ENCODE data around the gene CHRNA9. TPM values are rescaled to one million over a fixed set of nuclear protein-coding genes. Genes with fewer than 3 reads are reported as not detected.

Gene CHRNA9
- total RNA-seq, 1 donor from 2014 or later, result not detected

GRCh38 chr4:40340030-40340429 lies 4.9 kb downstream of the CHRNA9 start:
- no peak for DNase-seq (ENCODE audit: low read depth)
- TF ChIP-seq, protein P1, sequence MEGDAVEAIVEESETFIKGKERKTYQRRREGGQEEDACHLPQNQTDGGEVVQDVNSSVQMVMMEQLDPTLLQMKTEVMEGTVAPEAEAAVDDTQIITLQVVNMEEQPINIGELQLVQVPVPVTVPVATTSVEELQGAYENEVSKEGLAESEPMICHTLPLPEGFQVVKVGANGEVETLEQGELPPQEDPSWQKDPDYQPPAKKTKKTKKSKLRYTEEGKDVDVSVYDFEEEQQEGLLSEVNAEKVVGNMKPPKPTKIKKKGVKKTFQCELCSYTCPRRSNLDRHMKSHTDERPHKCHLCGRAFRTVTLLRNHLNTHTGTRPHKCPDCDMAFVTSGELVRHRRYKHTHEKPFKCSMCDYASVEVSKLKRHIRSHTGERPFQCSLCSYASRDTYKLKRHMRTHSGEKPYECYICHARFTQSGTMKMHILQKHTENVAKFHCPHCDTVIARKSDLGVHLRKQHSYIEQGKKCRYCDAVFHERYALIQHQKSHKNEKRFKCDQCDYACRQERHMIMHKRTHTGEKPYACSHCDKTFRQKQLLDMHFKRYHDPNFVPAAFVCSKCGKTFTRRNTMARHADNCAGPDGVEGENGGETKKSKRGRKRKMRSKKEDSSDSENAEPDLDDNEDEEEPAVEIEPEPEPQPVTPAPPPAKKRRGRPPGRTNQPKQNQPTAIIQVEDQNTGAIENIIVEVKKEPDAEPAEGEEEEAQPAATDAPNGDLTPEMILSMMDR (conservative IDR thresholded peaks at IDR 0.05; ENCODE audit: low read depth, low read length), result no peak
- H3K4me3 ChIP-seq (ENCODE audit: low read depth, low read length), result no peak overlapping the region

- H3K4me3 ChIP-seq (ENCODE audit: low read depth, low read length), result no peak overlapping the region
- no peak for DNase-seq (ENCODE audit: low read depth)
- TF ChIP-seq, protein P1 (conservative IDR thresholded peaks at IDR 0.05; ENCODE audit: low read depth, low read length), result no peak
Observed at GRCh38 chr4:40347472-40347871, 12.3 kb downstream of the CHRNA9 start.

DNA sequence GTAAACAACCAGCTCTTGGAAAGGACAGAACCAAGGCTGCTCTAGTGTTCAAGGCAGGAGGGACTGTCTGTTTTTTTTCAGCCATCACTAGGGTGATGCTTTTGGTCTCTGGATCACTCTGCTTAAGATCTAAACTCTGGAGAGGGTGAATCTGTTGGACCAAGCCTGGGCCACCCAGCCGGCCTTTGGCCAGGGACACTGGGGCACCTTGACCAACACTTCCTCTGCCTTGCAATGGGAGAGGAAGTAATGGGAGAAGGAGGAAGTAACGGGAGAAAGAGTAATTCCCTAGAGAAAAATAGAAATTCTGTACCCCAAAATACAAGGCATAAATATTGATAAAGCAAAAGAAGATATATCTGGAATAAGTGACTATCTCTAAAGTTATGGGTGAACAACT lies 12.9 kb downstream of the CHRNA9 start:
- TF ChIP-seq, protein P1 (conservative IDR thresholded peaks at IDR 0.05; ENCODE audit: low read depth, low read length), result no peak
- no peak for DNase-seq (ENCODE audit: low read depth)
- no peak overlapping the region for H3K4me3 ChIP-seq (ENCODE audit: low read depth, low read length)

DNA sequence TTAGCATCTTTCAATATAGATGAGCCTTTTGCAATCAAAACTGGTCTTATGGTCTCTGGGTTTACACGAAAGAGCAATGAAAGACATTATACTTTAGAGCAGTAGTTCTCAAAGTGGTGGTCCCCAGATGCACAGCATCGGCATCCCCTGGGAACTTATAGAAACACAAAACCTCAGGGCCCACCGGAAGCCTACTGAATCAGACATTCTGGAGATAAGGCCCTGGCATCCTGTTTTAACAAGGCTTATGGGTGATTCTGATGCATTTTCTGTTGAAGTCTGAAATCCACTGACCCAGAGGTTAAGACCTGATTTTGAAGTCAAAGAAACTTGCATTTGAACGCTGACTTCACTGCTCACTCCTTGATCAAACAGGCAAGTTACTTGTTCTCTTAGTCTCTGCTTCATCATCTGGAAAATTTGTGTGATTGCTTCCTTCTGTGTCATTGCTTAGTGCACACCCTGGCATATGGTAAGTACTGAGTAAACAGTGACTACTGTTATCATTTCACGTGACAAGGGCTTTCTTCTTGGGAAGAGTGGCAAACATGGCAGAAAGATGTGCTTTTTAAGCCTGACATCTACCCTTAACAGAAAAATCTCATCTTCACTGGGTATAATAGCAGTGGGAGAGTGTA lies 14.5 kb downstream of the CHRNA9 start:
- DNase-seq (ENCODE audit: low read depth), result peak; percentile 72
- no peak overlapping the region for H3K4me3 ChIP-seq (ENCODE audit: low read depth, low read length)
- TF ChIP-seq, protein P1 (conservative IDR thresholded peaks at IDR 0.05; ENCODE audit: low read depth, low read length), result no peak

- TF ChIP-seq, protein P1 (conservative IDR thresholded peaks at IDR 0.05; ENCODE audit: low read depth, low read length), result no peak
- no peak overlapping the region for H3K4me3 ChIP-seq (ENCODE audit: low read depth, low read length)
- DNase-seq (ENCODE audit: low read depth), result no peak
Observed at GRCh38 chr4:40350627-40351227, 15.6 kb downstream of the CHRNA9 start.

DNA sequence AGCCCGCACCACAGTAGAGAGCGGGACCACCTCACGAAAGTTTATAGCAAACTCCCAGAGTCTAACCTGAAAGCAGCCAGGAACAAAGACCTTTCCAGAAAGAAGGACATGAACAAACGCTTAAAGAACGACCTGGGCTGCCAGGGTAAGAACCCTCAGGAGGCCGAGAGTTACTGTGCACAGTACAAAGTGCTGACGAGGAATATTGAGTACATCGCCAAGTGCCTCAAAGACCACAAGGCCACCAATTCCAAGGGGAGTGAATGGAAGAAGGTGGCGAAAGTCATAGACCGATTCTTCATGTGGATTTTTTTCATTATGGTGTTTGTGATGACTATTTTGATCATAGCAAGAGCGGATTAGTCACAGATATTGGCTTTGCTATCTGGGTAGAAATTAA lies 19.0 kb downstream of the CHRNA9 start:
- TF ChIP-seq, protein P1 (conservative IDR thresholded peaks at IDR 0.05; ENCODE audit: low read depth, low read length), result no peak
- no peak for DNase-seq (ENCODE audit: low read depth)
- H3K4me3 ChIP-seq (ENCODE audit: low read depth, low read length), result no peak overlapping the region

DNA sequence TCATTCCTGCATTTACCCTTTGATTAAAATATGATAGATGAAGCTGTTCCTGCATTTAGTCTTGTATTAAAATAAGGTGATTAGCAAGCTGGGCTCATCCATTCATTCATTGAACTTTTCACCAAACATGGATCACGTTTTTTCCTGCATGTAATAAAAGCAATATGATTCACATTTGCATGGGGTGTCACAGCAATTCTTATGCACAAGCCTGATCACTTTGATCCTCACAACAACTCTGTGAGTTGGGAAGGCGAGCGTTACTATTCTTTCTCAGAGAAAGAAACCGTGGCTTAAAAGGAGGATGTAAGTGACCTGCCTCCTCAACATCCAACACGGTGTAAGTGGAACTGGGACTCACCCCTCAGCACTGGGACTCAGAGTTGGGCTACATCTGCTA lies 20.0 kb downstream of the CHRNA9 start:
- no peak for DNase-seq (ENCODE audit: low read depth)
- H3K4me3 ChIP-seq (ENCODE audit: low read depth, low read length), result no peak overlapping the region
- TF ChIP-seq, protein P1 (conservative IDR thresholded peaks at IDR 0.05; ENCODE audit: low read depth, low read length), result no peak

Measured in epithelial cell of proximal tubule (primary cell).